Superior temporal gyrus (tissue), 1 donor: Measurements from ENCODE around the gene CAPN11.

Experiments used
- DNase-seq: peaks from one replicate; pipeline ENCODE4 v3.0.0-alpha.2; 2016; ENCODE audit errors: extremely low spot score

CAPN11 gene

DNA sequence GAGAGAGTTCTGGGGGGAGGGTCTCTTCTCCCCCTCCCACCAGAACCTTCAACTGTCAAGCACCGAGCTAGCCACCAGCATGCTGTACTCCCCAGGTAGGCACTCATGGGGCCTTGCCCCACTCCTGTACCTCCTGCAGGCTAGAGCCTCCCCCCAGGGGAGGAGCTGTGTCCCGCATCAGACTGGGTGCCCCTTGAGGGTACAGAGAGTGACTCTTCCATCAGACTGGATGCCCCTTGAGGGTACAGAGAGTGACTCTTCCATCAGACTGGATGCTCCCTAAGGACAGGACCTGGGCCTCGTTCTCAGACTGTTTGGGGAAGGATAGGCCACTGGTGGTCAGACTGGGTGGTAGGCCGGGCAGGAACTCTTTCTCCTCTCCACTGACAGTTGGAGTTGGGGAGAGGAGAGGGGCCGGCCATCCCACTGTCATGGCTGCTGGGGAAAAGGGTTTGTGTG, at the start of gene CAPN11:
TSS of gene CAPN11 (plus strand) at position 51 of the 459 bp plus-strand sequence. CDS start at position 80, 29 bp downstream.
- DNase-seq: no peak

DNA sequence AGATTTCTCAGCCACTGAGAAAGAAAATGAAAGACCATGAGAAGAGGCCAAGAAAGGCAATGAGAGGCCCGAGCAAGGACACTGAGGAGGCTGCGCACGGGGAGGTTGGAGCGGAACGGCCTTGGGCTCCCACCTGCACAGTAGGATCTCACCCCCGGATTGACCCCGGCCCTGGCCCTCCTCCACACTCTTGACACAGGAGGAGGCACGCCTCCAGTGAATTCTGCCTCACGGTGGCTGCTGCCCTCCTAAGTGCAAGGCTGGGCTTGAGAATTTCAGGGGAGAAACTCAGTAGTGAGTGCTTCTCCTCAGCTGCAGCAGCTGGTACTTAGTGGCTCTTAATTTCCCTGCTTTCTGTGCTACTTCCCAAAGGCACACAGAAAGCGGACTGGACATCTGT, 49.4 kb upstream of the CAPN11 start:
- DNase-seq: no peak

DNA sequence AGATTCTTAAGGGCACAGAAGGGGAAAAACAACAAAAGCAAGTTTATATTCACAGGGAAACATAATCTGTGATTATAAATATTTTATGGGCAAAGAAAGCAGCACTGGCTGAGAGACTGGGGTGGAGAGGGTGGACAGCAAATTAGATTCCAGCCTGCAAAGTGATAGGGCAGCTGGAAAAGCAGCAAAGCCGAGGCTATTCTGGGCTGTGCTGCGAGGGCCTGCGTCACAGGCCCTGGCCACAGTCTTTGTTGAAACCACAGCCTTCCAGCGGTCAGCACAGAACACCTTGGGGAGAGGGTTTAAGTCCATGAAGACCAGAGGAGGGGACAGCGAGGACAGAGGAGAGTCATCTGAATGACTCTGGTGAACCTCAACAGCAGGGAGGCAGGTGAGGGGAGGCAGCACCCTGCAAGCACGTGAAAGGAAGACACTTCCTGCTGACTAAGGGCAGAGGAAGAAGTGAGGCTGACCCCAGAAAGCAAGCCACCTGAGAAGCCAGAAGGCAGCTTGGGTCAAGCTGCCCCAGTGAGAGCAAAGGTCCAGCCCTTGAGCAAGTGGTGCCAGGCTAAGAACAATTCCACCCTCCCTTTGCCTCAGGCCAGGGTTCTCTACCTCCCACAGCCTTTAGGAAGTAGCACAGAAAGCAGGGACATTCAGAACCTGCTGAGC, 48.5 kb upstream of the CAPN11 start:
- no peak for DNase-seq

GRCh38 chr6:44110966-44111365, 47.7 kb upstream of the CAPN11 start:
- no peak for DNase-seq

DNA sequence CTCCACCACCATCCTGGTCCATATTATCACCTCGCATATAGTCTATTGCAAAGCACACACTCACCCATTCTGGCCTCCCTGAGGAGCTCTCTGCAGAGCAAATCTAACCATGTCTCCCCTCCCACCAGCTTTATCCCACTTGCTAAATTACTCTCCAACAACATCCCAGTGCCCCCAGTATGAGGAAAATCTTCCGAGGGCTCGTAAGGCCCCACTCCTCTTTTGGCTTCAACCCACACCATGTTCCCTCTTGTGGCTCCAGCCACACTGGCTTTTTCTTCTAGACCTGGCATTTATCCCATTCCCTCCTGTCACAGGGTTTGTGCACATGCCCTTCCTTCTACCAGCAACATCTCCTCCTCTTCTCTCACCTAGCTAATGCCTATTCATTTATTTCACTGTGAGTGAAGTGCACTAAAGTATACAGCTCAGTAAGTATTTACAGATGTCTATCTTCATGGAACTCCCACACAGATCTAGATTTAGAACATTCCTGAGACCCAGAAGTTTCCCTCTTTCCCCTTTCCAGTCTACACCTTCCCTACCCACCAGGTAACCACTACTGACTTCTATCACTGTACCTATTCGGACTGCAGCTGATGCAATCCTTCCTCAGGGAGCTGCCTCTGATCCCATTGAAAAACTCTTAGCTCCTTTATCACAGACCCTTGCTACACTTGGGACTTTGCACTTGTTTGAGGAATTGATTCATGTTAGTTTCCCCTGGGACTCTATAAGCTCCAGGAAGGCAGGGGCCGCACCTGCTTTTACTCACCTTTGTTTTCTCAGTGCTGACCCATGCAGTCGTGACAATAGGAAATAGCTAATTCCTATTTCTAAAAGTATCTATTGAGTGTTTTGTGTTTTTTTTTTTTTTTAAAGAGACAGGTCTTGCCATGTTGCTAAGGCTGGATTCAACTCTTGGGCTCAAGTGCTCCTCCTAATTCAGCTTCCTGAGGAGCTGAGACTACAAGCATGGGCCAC, 46.9 kb upstream of the CAPN11 start:
- no peak for DNase-seq

GRCh38 chr6:44113414-44113813, 45.2 kb upstream of the CAPN11 start:
- no peak for DNase-seq

DNA sequence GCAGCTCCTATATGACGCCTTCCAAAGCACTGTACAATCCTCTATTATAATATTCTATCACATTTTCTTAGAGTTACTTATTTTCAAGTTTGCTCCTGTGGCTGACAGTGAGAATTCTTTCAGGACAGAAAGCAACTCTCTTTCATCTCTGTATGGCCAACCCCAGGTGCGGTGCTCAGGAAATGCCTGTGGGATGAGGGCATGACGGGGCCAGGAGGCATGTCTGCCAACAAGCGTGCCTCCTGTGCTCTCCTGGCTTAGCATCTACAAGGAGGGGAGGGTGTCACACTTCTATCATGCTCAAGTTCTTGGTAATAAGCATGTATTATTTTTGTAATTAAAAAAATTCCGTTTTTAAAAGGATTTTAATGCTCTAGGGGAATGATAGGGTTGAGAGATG, 42.8 kb upstream of the CAPN11 start:
- no peak for DNase-seq

DNA sequence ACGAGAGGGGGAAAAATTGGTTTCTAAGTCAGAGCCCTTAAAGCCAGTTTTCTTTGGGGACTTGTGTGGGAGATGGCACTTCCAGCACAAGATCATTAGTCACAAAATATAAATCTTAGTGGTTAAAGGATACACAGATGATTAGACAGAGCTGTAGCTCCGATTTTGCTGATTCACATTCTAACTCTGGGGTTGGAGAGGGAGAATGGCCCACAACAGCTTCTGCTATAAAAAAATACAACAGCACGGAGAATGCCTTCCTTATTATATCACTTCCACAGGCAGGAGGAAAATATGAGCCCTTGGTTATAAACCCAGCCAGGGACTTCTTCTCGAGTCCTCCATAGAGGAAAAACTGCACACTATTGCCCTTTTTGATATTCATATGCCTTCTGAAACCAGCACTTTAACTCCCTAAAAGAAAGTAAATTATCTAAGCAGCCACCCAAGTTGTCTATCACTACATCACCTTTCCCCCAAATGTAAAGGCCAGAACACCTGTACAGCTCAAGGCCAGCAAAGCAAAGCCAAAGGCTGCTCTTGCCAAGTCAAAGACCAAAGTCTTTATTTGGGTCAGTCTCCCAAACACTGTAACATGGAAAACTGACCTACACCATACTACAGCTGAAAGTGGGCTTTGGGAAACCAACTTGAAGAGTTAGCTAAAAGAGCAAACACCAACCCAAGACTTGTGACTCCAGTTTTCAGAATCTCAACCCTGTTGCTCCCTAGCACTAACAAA, 41.8 kb upstream of the CAPN11 start:
- DNase-seq: no peak

- DNase-seq: no peak
Measured at GRCh38 chr6:44117397-44118128, 41.1 kb upstream of the CAPN11 start.

GRCh38 chr6:44119704-44120262, 38.8 kb upstream of the CAPN11 start:
- DNase-seq: no peak

DNA sequence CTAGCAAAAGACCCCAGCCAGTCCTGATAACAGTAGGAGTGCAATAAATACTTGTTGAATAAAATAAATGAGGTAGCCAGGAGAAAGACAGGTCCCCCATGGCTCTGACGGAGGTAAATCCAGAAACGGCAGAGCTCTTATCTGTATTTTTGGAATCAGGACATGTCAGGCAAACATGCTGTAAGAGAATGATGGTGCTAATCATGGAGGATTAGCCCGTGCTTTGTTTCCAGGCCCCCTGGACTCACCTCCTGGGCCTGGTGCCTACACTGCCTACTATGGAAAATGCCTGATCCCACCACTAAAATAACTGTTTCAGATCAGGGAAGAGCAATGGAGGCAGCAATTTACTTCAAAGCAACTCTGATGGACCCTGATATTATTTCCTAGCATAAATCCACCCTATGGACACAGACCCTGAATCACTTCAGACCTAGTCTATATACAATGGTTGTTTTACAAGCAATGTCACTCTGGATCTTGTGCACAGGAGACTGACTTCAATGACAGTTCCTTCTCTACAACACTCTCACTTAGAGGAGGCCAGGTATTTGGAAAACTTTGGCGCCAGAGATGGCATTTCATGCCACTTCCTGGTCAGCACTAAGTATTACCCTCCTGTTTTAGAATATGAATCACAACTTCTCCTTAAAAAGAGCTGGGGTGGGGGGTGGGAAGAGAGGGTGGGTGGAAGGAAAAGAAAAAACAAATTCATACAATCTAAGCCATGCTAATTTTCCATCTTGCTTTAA, 37.8 kb upstream of the CAPN11 start:
- no peak for DNase-seq

GRCh38 chr6:44122801-44123200, 35.8 kb upstream of the CAPN11 start:
- DNase-seq: no peak

- no peak for DNase-seq
Measured at GRCh38 chr6:44123544-44123943, 35.1 kb upstream of the CAPN11 start.

- DNase-seq: no peak
Measured at GRCh38 chr6:44126320-44127149, 32.1 kb upstream of the CAPN11 start.

DNA sequence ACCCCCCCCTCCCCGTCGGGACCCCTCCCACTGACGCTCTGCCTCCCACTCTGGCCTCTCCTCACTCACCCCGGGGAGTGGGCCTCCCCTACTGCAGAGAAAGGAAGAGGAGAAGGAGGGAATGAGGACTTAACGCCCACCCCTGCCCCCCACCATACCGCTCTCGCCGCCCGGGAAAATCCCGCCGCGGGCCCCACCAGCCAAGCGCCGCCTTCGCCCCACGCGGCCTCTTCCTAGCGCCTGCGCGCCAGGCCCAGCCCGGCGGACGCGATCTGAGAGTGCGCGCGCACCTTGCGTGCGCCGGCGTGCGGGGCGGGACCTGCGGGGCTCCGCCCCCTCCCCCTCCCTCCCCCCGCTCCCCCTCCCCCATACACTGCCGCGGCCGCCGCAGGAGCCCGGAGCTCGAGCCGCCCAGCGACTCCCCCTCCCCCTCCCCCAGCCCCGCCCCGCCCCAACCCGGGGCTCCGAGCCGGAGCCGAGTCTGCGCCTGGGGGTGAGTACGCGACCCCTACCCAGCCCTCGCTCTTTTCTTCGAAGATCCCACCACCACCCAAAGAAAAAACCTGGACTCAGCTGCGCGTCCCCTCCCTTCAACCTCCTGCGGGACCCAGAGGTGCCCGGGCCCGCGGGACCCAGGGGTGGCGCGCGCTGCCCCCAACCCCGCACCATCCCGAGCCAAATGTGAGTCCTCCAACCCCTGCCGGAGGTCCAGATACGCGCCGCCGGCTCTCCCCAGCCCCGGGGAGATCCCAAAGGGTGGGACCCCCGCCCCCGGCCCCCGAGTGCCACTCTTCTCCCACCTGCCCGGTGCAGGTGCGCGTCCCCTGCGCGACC, 31.2 kb upstream of the CAPN11 start, which contains the start of the genes MRPL14 and TMEM63B:
TSS of gene MRPL14 (minus strand) at position 267 of the 834 bp plus-strand sequence. CDS start 10,841 bp downstream, outside the sequence.
TSS of gene TMEM63B (plus strand) at position 369 of the 834 bp plus-strand sequence. CDS start 7,031 bp downstream, outside the sequence.
- peak; percentile 84 for DNase-seq

GRCh38 chr6:44128020-44128917, 30.4 kb upstream of the CAPN11 start:
- DNase-seq: no peak

DNA sequence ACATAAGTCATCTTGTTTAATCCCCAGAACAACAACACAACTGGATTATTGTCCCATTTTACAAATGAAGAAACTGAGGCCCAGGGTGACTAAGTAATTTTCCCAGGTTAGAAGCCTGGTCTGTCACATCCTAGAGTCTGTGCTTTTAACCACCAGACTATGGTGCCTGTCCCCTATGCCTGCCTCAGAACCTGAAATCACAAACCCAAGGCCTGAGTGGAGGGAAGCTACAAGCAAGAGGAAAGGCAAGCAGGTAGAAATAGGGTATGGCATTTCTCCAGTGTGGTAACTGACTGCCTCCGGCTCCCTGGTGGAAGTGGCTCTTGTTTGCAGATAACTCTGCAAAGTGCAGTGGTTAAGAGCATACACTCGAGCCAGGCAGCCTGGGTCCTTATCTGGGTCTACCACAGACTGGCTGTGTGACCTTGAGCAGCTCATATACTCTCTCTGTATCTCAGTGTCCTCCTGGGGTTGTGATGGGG, 28.7 kb upstream of the CAPN11 start:
- DNase-seq: no peak
